CD14-positive monocyte (primary cell): ENCODE results near the gene KIF17. TPM values are rescaled to one million over a fixed set of nuclear protein-coding genes. Genes with fewer than 3 reads are reported as not detected.

Source experiments
- DNase-seq, 3 donors: peaks; one replicate each; pipeline ENCODE4 v3.0.0-alpha.2; 2011 to 2022
- H2AFZ ChIP-seq: 2 replicates; pipeline ENCODE4 v1.6.0; 2012; ENCODE audit warnings: mild to moderate bottlenecking, low read depth, low read length, inconsistent platforms; ENCODE audit not compliant: insufficient read depth, poor library complexity, severe bottlenecking
- H3K27ac ChIP-seq, 2 donors: 1 replicate in 1 of 2; 2 replicates in 1 of 2; pipeline ENCODE4 v1.5.1; 2012 to 2013; ENCODE audit warnings: low read length in 2 of 2, control low read depth in 1 of 2, inconsistent platforms in 1 of 2, low read depth in 1 of 2, mild to moderate bottlenecking in 1 of 2
- H3K27me3 ChIP-seq, 2 donors: one replicate each; pipeline versions ENCODE4 v1.6.0 to v1.6.1; 2011 to 2013; ENCODE audit warnings: low read length in 2 of 2; ENCODE audit not compliant: control insufficient read depth in 2 of 2, insufficient read depth in 2 of 2
- H3K36me3 ChIP-seq, 2 donors: replicated peaks in 1 of 2; 1 replicate in 1 of 2; 2 replicates in 1 of 2; pipeline versions ENCODE4 v1.5.1 to v1.6.1; 2012 to 2013; ENCODE audit warnings: low read length in 2 of 2, control low read depth in 1 of 2, inconsistent platforms in 1 of 2, mild to moderate bottlenecking in 1 of 2; ENCODE audit not compliant: insufficient read depth in 2 of 2, control insufficient read depth in 1 of 2
- H3K4me1 ChIP-seq, 2 donors: 1 replicate in 1 of 2; 2 replicates in 1 of 2; pipeline versions ENCODE4 v1.5.1 to v1.6.1; 2012 to 2013; ENCODE audit warnings: low read length in 2 of 2, control low read depth in 1 of 2, inconsistent platforms in 1 of 2, mild to moderate bottlenecking in 1 of 2, moderate library complexity in 1 of 2; ENCODE audit not compliant: insufficient read depth in 2 of 2, control insufficient read depth in 1 of 2
- H3K4me2 ChIP-seq: replicated peaks from 2 replicates; pipeline ENCODE3; 2012; ENCODE audit warnings: low read length, moderate library complexity, mild to moderate bottlenecking; ENCODE audit not compliant: poor library complexity, severe bottlenecking; ENCODE audit errors: extremely low read depth
- H3K4me3 ChIP-seq, 3 experiments: fragments of 200-600 bp in 1 of 3; sonication (generic) in 1 of 3; replicated peaks in 1 of 3; 1 replicate in 2 of 3; 2 replicates in 1 of 3; pipeline ENCODE4 v1.5.1; 2011 to 2013; ENCODE audit warnings: low read length in 3 of 3, mild to moderate bottlenecking in 3 of 3, control low read depth in 2 of 3, low read depth in 2 of 3, inconsistent platforms in 1 of 3, moderate library complexity in 1 of 3
- H3K79me2 ChIP-seq: 2 replicates; pipeline ENCODE4 v1.6.0; 2012; ENCODE audit warnings: mild to moderate bottlenecking, control low read depth, inconsistent platforms, low read length, moderate library complexity; ENCODE audit not compliant: insufficient read depth
- H3K9ac ChIP-seq: 2 replicates; pipeline ENCODE4 v1.6.0; 2017; ENCODE audit warnings: low read length, mild to moderate bottlenecking; ENCODE audit not compliant: insufficient read depth, poor library complexity, severe bottlenecking
- H3K9me3 ChIP-seq, 2 donors: replicated peaks in 1 of 2; 1 replicate in 1 of 2; 2 replicates in 1 of 2; pipeline versions ENCODE4 v1.5.1 to v1.6.1; 2012 to 2013; ENCODE audit warnings: low read length in 2 of 2, control low read depth in 1 of 2; ENCODE audit not compliant: control insufficient read depth in 1 of 2, insufficient read depth in 1 of 2
- H4K20me1 ChIP-seq: 2 replicates; pipeline ENCODE4 v1.6.0; 2012; ENCODE audit warnings: mild to moderate bottlenecking, low read length, control low read depth, moderate library complexity; ENCODE audit not compliant: insufficient read depth
- H3K27ac Mint-ChIP-seq, 7 donors: one replicate each; pipeline ENCODE4 v1.8.0; 2020; ENCODE audit warnings: mild to moderate bottlenecking in 7 of 7, mixed read lengths in 7 of 7, moderate library complexity in 6 of 7, inconsistent platforms in 2 of 7
- H3K27me3 Mint-ChIP-seq, 3 donors: one replicate each; pipeline ENCODE4 v1.8.0; 2021 to 2022; ENCODE audit warnings: low read depth in 3 of 3, mild to moderate bottlenecking in 3 of 3, mixed read lengths in 3 of 3, moderate library complexity in 3 of 3, inconsistent platforms in 1 of 3
- H3K36me3 Mint-ChIP-seq, 2 donors: one replicate each; pipeline ENCODE4 v1.8.0; 2020; ENCODE audit warnings: mixed read lengths in 2 of 2, inconsistent platforms in 1 of 2, mild to moderate bottlenecking in 1 of 2
- H3K4me1 Mint-ChIP-seq: one replicate; pipeline ENCODE4 v1.8.0; 2020; ENCODE audit warnings: mild to moderate bottlenecking, mixed read lengths
- H3K4me3 Mint-ChIP-seq, 2 donors: one replicate each; pipeline ENCODE4 v1.8.0; 2020; ENCODE audit warnings: mild to moderate bottlenecking in 2 of 2, mixed read lengths in 2 of 2, moderate library complexity in 1 of 2
- H3K9me3 Mint-ChIP-seq, 7 donors: one replicate each; pipeline ENCODE4 v1.8.0; 2020 to 2022; ENCODE audit warnings: mixed read lengths in 7 of 7, mild to moderate bottlenecking in 6 of 7, moderate library complexity in 6 of 7, inconsistent platforms in 2 of 7
- CTCF ChIP-seq: fragments of 200-600 bp; IDR thresholded peaks from one replicate; pipeline ENCODE4 v1.8.0; 2022; ENCODE audit warnings: antibody characterized with exemption, mild to moderate bottlenecking
- WGBS: methylation state at CpG from one replicate; pipeline ENCODE4 v1.1.5; 2013; ENCODE audit warnings: missing lambda C conversion rate; ENCODE audit not compliant: insufficient coverage; 5-methylcytosine and 5-hydroxymethylcytosine counted together
- intact Hi-C, 2 donors: fragments of 100-400 bp; cut with micrococcal nuclease; formaldehyde crosslinking; loops; one replicate each; pipeline versions ENCODE4 v1.15.0 to v1.15.1; 2023
- polyA plus RNA-seq, 3 donors: library from polyadenylated mRNA; depleted of rRNA in 1 of 3; unstranded in 2 of 3; stranded (reverse) in 1 of 3; fragments of 300-500 nt in 2 of 3; fragments of >200 nt in 1 of 3; fragmentation: Illumina TruSeq in 2 of 3; gene quantifications; 1 replicate in 2 of 3; 2 replicates in 1 of 3; pipeline ENCODE4 v1.2.3, GENCODE V29; 2012 to 2021

The KIF17 gene
- polyA plus RNA-seq, 3 donors, result 0.16 TPM; not detected in 2

- Histone ChIP-seq H2AFZ (peak overlapping the region; percentile 100), H3K27me3 (no peaks in the 10 kb centered on the region), H3K4me2 (peak overlapping the region; percentile 91), H3K4me1 (peaks cover 20 to 24% of the 10 kb centered on the region in 2 donors), H3K9ac (peak overlapping the region; percentile 95), H3K36me3 (peaks cover 10 to 26% of the 10 kb centered on the region in 2 donors), H3K4me3 (peak overlapping the region; percentile 67 to 99 (median 96)), H3K27ac (peak overlapping the region; percentile 34 to 94), H3K79me2 (peaks cover 43% of the 10 kb centered on the region), H4K20me1 (peaks cover 24% of the 10 kb centered on the region), H3K9me3 (no peaks in the 10 kb centered on the region)
- Mint-ChIP-seq H3K27ac (peak overlapping the region in 5 of 7 donors; percentile 89 to 95 (median 94)), H3K4me1 (peaks cover 31% of the 10 kb centered on the region), H3K9me3 (peaks cover 0 to 3% (median 0%) of the 10 kb centered on the region in 7 donors), H3K27me3 (peaks cover 0 to under 1% (median 0%) of the 10 kb centered on the region in 3 donors), H3K36me3 (peaks cover 18 to 27% of the 10 kb centered on the region in 2 donors), H3K4me3 (peak overlapping the region; percentile 96)
- 65% methylated on average over 6 of the region's 7 CpGs for WGBS
- no peak for DNase-seq
- TF ChIP-seq CTCF, result no peak
- intact Hi-C loops, result no loop called here
Observed at GRCh38 chr1:20662110-20662475, 55.7 kb downstream of the KIF17 start.

- Histone ChIP-seq H3K9me3 (no peaks in the 10 kb centered on the region), H2AFZ (peak within 1 kb of the TSS; percentile 100), H3K4me2 (peak within 1 kb of the TSS; percentile 91), H3K27ac (peak within 1 kb of the TSS; percentile 58 to 94), H3K9ac (peak within 1 kb of the TSS; percentile 95), H3K27me3 (no peaks in the 10 kb centered on the region), H3K4me3 (peak within 1 kb of the TSS; percentile 67 to 99 (median 96)), H3K79me2 (peaks cover 49% of the 10 kb centered on the region), H3K36me3 (peaks cover 17 to 33% of the 10 kb centered on the region in 2 donors), H4K20me1 (peaks cover 30% of the 10 kb centered on the region), H3K4me1 (peaks cover 20 to 24% of the 10 kb centered on the region in 2 donors)
- H3K4me3 Mint-ChIP-seq, result peak within 1 kb of the TSS; percentile 96
- H3K27me3 Mint-ChIP-seq, result no peaks in the 10 kb centered on the region
- 2% methylated on average over 43 of the region's 58 CpGs for WGBS
- peak within 1 kb of the TSS; percentile 89 to 96 (median 94) for H3K27ac Mint-ChIP-seq
- peaks cover 24 to 33% of the 10 kb centered on the region in 2 donors for H3K36me3 Mint-ChIP-seq
- H3K9me3 Mint-ChIP-seq, result peaks cover 0 to 2% (median 0%) of the 10 kb centered on the region in 7 donors
- peaks cover 31% of the 10 kb centered on the region for H3K4me1 Mint-ChIP-seq
- intact Hi-C loops, result loop anchor here in 1 of 2 donors (2.0 kb wide), 1 partner anchor 27 kb away; no protein-coding TSS in a partner anchor
- peak; percentile 94 to 98 (median 96) for DNase-seq
- TF ChIP-seq CTCF, result peak; percentile 16
Observed at GRCh38 chr1:20661207-20662109, 56.3 kb downstream of the KIF17 start, which contains the start of gene DDOST. Gene DDOST (minus strand): TSS chr1:20661369. CDS start chr1:20661350, 19 bp downstream.
